ENCODE data around the gene MCCC2. TPM values are rescaled to one million over a fixed set of nuclear protein-coding genes. Genes with fewer than 3 reads are reported as not detected.
A peak's percentile ranks its signal among the peaks of the same experiment; 100 is the strongest.

MCCC2 gene
- total RNA-seq, 2 donors from 2014 or later, result 42.4 to 48.4 TPM

GRCh38 chr5:71697967-71698366 lies 110.8 kb downstream of the MCCC2 start:
- peak; percentile 91 for DNase-seq
- Mint-ChIP-seq H3K36me3 (ENCODE audit: low read depth) (no peaks in the 10 kb centered on the region), H3K27me3 (ENCODE audit: insufficient read depth) (peaks cover 7% of the 10 kb centered on the region), H3K4me3 (no peak overlapping the region), H3K9me3 (no peaks in the 10 kb centered on the region), H3K4me1 (peaks cover 22% of the 10 kb centered on the region), H3K27ac (no peak overlapping the region)
- H3K27ac ChIP-seq (ENCODE audit: low read depth, low read length), result no peak overlapping the region
- 81 to 92% methylated on average over 4 to 14 of the region's 14 CpGs for WGBS, 2 experiments (ENCODE audit: insufficient coverage in 1 of 2, insufficient read length in 1 of 2)
- H3K9ac ChIP-seq (ENCODE audit: extremely low read depth, low read length, poor library complexity, severe bottlenecking), result no peak overlapping the region
- peak; percentile 93 for TF ChIP-seq CTCF (conservative IDR thresholded peaks at IDR 0.05)
- H3K4me1 ChIP-seq (ENCODE audit: control insufficient read depth, insufficient read depth, low read length), result peaks cover 5% of the 10 kb centered on the region
- H3K9me3 ChIP-seq (ENCODE audit: control insufficient read depth, low read length), result no peaks in the 10 kb centered on the region
- no peaks in the 10 kb centered on the region for H3K27me3 ChIP-seq (ENCODE audit: control insufficient read depth, insufficient read depth, low read length, poor library complexity, severe bottlenecking)
- H3K36me3 ChIP-seq (ENCODE audit: control insufficient read depth, insufficient read depth, low read length), result no peaks in the 10 kb centered on the region
- no peak overlapping the region for H3K4me3 ChIP-seq (ENCODE audit: low read length)

- Histone ChIP-seq H3K9me3 (ENCODE audit: control insufficient read depth, low read length) (no peaks in the 10 kb centered on the region), H3K27ac (ENCODE audit: low read depth, low read length) (no peak overlapping the region), H3K4me1 (ENCODE audit: control insufficient read depth, insufficient read depth, low read length) (peaks cover 5% of the 10 kb centered on the region), H3K9ac (ENCODE audit: extremely low read depth, low read length, poor library complexity, severe bottlenecking) (no peak overlapping the region), H3K36me3 (ENCODE audit: control insufficient read depth, insufficient read depth, low read length) (no peaks in the 10 kb centered on the region), H3K27me3 (ENCODE audit: control insufficient read depth, insufficient read depth, low read length, poor library complexity, severe bottlenecking) (no peaks in the 10 kb centered on the region), H3K4me3 (ENCODE audit: low read length) (no peak overlapping the region)
- TF ChIP-seq CTCF (conservative IDR thresholded peaks at IDR 0.05), result no peak
- H3K4me3 Mint-ChIP-seq, result no peak overlapping the region
- DNase-seq, result no peak
- peaks cover 19% of the 10 kb centered on the region for H3K4me1 Mint-ChIP-seq
- no peaks in the 10 kb centered on the region for H3K9me3 Mint-ChIP-seq
- no peaks in the 10 kb centered on the region for H3K36me3 Mint-ChIP-seq (ENCODE audit: low read depth)
- H3K27me3 Mint-ChIP-seq (ENCODE audit: insufficient read depth), result peaks cover 10% of the 10 kb centered on the region
- WGBS, 2 experiments (ENCODE audit: insufficient coverage in 1 of 2, insufficient read length in 1 of 2), result 94% methylated on average over 2 of the region's 2 CpGs; no CpG with 5 or more reads in 1 of the 2 experiments
- H3K27ac Mint-ChIP-seq, result no peak overlapping the region
Measured at GRCh38 chr5:71699233-71699632, 112.1 kb downstream of the MCCC2 start.

- no peaks in the 10 kb centered on the region for H3K9me3 ChIP-seq (ENCODE audit: control insufficient read depth, low read length)
- Mint-ChIP-seq H3K4me1 (peaks cover 16% of the 10 kb centered on the region), H3K27ac (no peak overlapping the region), H3K9me3 (no peaks in the 10 kb centered on the region), H3K27me3 (ENCODE audit: insufficient read depth) (peaks cover 10% of the 10 kb centered on the region), H3K4me3 (no peak overlapping the region), H3K36me3 (ENCODE audit: low read depth) (no peaks in the 10 kb centered on the region)
- no peak for TF ChIP-seq CTCF (conservative IDR thresholded peaks at IDR 0.05)
- no peak overlapping the region for H3K9ac ChIP-seq (ENCODE audit: extremely low read depth, low read length, poor library complexity, severe bottlenecking)
- H3K27me3 ChIP-seq (ENCODE audit: control insufficient read depth, insufficient read depth, low read length, poor library complexity, severe bottlenecking), result no peaks in the 10 kb centered on the region
- H3K36me3 ChIP-seq (ENCODE audit: control insufficient read depth, insufficient read depth, low read length), result no peaks in the 10 kb centered on the region
- H3K4me3 ChIP-seq (ENCODE audit: low read length), result no peak overlapping the region
- peaks cover 4% of the 10 kb centered on the region for H3K4me1 ChIP-seq (ENCODE audit: control insufficient read depth, insufficient read depth, low read length)
- DNase-seq, result no peak
- no peak overlapping the region for H3K27ac ChIP-seq (ENCODE audit: low read depth, low read length)
- WGBS, 2 experiments (ENCODE audit: insufficient coverage in 1 of 2, insufficient read length in 1 of 2), result 100% methylated on average over 2 of the region's 2 CpGs; no CpG with 5 or more reads in 1 of the 2 experiments
Measured at GRCh38 chr5:71699751-71700150, 112.6 kb downstream of the MCCC2 start.

Measured in endodermal cell (in vitro differentiated cells).